Measurements from ENCODE around the gene PLBD2.

The PLBD2 gene

GRCh38 chr12:113328368-113328889, 30.0 kb upstream of the PLBD2 start:
- CTCF ChIA-PET: interaction anchor here (1.1 kb wide), 1 partner anchor 59 kb away, joined by 3 read pairs; no protein-coding TSS in a partner anchor
- TF ChIP-seq CTCF (conservative IDR thresholded peaks at IDR 0.05; ENCODE audit: low read depth): no peak
- no peak for DNase-seq (ENCODE audit: low spot score)

GRCh38 chr12:113329022-113329790, 29.2 kb upstream of the PLBD2 start:
- POLR2A ChIA-PET (ENCODE audit: low non-redundant PET): interaction anchor here (0.7 kb wide), 1 partner anchor 606 kb away, joined by 5 read pairs; no protein-coding TSS in a partner anchor
- CTCF ChIA-PET: interaction anchor here (1.1 kb wide), 1 partner anchor 60 kb away, joined by 3 read pairs; no protein-coding TSS in a partner anchor

More at GRCh38 chr12:113328368-113328889, 30.0 kb upstream of the PLBD2 start:
- no peak overlapping the region for H3K27ac ChIP-seq
- POLR2A ChIA-PET (ENCODE audit: low non-redundant PET): interaction anchor here (0.7 kb wide), 1 partner anchor 607 kb away, joined by 5 read pairs; no protein-coding TSS in a partner anchor

GRCh38 chr12:113329791-113330417, 28.5 kb upstream of the PLBD2 start:
- no peak for DNase-seq (ENCODE audit: low spot score)
- CTCF ChIA-PET: no interaction called here
- POLR2A ChIA-PET (ENCODE audit: low non-redundant PET): no interaction called here
- no peak for TF ChIP-seq CTCF (conservative IDR thresholded peaks at IDR 0.05; ENCODE audit: low read depth)
- H3K27ac ChIP-seq: no peak overlapping the region

More at GRCh38 chr12:113329022-113329790, 29.2 kb upstream of the PLBD2 start:
- DNase-seq (ENCODE audit: low spot score): no peak
- TF ChIP-seq CTCF (conservative IDR thresholded peaks at IDR 0.05; ENCODE audit: low read depth): no peak
- no peak overlapping the region; the same call in 1 of the 2 replicates for H3K27ac ChIP-seq

- no peak for TF ChIP-seq CTCF (conservative IDR thresholded peaks at IDR 0.05; ENCODE audit: low read depth)
- H3K27ac ChIP-seq: no peak overlapping the region
- POLR2A ChIA-PET (ENCODE audit: low non-redundant PET): no interaction called here
- CTCF ChIA-PET: interaction anchor here (0.8 kb wide), 1 partner anchor 1586 kb away, joined by 3 read pairs; no protein-coding TSS in a partner anchor
- DNase-seq (ENCODE audit: low spot score): no peak
Observed at GRCh38 chr12:113330505-113330904, 27.9 kb upstream of the PLBD2 start.

- TF ChIP-seq CTCF (conservative IDR thresholded peaks at IDR 0.05; ENCODE audit: low read depth): no peak
- POLR2A ChIA-PET (ENCODE audit: low non-redundant PET): interaction anchor here (0.6 kb wide), 1 partner anchor 102 kb away, joined by 8 read pairs; no protein-coding TSS in a partner anchor
- no peak overlapping the region for H3K27ac ChIP-seq
- CTCF ChIA-PET: interaction anchor here (0.6 kb wide), 1 partner anchor 8 kb away, joined by 3 read pairs; no protein-coding TSS in a partner anchor
- no peak for DNase-seq (ENCODE audit: low spot score)
Observed at GRCh38 chr12:113332688-113333417, 25.5 kb upstream of the PLBD2 start.

- ChIA-PET POLR2A (ENCODE audit: low non-redundant PET) (interaction anchor here (0.6 kb wide), 1 partner anchor 103 kb away, joined by 8 read pairs; no protein-coding TSS in a partner anchor), CTCF (no interaction called here)
- no peak for TF ChIP-seq CTCF (conservative IDR thresholded peaks at IDR 0.05; ENCODE audit: low read depth)
Observed at GRCh38 chr12:113333418-113333750, 25.0 kb upstream of the PLBD2 start.

More at GRCh38 chr12:113333418-113333750, 25.0 kb upstream of the PLBD2 start:
- DNase-seq (ENCODE audit: low spot score): no peak
- H3K27ac ChIP-seq: no peak overlapping the region
